ENCODE measurements around the gene KRT23.

The KRT23 gene

DNA sequence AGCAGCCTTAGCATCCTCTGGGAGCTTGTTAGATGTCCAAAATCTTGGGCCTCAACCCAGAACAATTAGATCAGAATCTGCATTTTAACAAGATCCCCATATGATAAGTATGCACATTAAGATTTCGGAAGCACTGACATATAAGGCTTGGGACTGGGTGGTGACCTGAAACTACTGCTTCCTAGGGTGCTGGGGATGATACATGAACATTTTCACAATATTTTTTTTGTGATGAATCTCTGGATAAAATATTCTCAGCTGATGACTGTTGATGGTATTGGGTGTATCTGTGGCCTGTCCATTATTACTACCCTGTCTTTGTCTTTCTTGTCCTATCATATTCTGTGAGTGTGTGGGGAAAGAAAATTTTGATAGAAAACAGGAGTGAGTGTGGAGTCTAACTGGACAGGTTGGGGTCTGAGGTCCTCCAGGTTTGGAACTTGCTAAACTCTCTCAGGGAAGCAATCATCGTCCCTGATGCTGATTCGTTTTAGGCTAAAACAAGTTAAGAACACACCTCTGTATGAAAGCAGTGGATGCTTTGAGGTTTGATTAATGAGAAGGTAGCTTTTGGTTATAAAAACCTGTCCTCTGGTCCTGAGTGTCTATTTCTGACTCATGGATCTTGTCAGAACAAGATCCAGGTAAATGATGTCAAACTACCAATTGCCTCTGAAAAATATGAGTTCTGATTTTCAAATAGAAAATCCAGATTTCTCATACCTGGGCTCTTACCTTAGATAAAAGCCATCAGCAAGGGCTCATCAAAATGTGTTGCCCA lies 23.2 kb downstream of the KRT23 start:
- TF ChIP-seq, protein P1, sequence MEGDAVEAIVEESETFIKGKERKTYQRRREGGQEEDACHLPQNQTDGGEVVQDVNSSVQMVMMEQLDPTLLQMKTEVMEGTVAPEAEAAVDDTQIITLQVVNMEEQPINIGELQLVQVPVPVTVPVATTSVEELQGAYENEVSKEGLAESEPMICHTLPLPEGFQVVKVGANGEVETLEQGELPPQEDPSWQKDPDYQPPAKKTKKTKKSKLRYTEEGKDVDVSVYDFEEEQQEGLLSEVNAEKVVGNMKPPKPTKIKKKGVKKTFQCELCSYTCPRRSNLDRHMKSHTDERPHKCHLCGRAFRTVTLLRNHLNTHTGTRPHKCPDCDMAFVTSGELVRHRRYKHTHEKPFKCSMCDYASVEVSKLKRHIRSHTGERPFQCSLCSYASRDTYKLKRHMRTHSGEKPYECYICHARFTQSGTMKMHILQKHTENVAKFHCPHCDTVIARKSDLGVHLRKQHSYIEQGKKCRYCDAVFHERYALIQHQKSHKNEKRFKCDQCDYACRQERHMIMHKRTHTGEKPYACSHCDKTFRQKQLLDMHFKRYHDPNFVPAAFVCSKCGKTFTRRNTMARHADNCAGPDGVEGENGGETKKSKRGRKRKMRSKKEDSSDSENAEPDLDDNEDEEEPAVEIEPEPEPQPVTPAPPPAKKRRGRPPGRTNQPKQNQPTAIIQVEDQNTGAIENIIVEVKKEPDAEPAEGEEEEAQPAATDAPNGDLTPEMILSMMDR (IDR thresholded peaks at IDR 0.05; ENCODE audit: insufficient read depth, missing control alignments): no peak
- DNase-seq (ENCODE audit: insufficient read length, low spot score) (no peak), FAIRE-seq (no peak)

GRCh38 chr17:40912486-40913210 lies 24.8 kb downstream of the KRT23 start:
- DNase-seq (ENCODE audit: insufficient read length, low spot score): no peak
- no peak for FAIRE-seq
- TF ChIP-seq, protein P1 (IDR thresholded peaks at IDR 0.05; ENCODE audit: insufficient read depth, missing control alignments): no peak

DNA sequence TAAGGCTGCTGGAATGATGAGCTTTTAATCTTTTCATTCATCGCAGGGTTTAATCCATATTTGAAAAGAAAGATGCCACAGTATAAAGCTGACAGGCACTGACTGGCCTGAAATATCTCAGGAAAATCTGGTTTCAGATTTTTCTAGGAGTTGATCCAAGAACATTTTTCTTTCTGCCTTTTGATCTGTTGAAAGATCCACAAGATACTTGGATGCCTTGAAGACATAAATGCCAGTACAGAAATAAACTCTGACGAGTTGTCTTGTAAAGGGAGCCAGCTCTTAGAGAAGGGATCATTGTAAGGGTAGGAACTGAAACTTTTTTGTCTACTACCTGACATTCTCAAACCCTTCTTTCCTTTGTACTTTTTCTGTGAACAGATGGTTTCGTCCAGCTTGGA lies 27.0 kb downstream of the KRT23 start:
- FAIRE-seq (no peak), DNase-seq (ENCODE audit: insufficient read length, low spot score) (no peak)
- TF ChIP-seq, protein P1 (IDR thresholded peaks at IDR 0.05; ENCODE audit: insufficient read depth, missing control alignments): no peak

- DNase-seq (ENCODE audit: insufficient read length, low spot score): no peak
- TF ChIP-seq, protein P1 (IDR thresholded peaks at IDR 0.05; ENCODE audit: insufficient read depth, missing control alignments): no peak
- FAIRE-seq: no peak
Observed at GRCh38 chr17:40909755-40910154, 27.7 kb downstream of the KRT23 start.

- TF ChIP-seq, protein P1 (IDR thresholded peaks at IDR 0.05; ENCODE audit: insufficient read depth, missing control alignments): peak; percentile 83
- no peak for FAIRE-seq
- no peak for DNase-seq (ENCODE audit: insufficient read length, low spot score)
Observed at GRCh38 chr17:40909351-40909750, 28.1 kb downstream of the KRT23 start.

- FAIRE-seq (no peak), DNase-seq (ENCODE audit: insufficient read length, low spot score) (no peak)
- TF ChIP-seq, protein P1 (IDR thresholded peaks at IDR 0.05; ENCODE audit: insufficient read depth, missing control alignments): no peak
Observed at GRCh38 chr17:40906613-40907012, 30.8 kb downstream of the KRT23 start.

GRCh38 chr17:40905370-40905769 lies 32.1 kb downstream of the KRT23 start:
- FAIRE-seq (no peak), DNase-seq (ENCODE audit: insufficient read length, low spot score) (no peak)
- TF ChIP-seq, protein P1 (IDR thresholded peaks at IDR 0.05; ENCODE audit: insufficient read depth, missing control alignments): no peak
